GM18951 (cell line): ENCODE results near the gene EXOC6B.

Experiments
- POLR2A ChIP-seq: IDR thresholded peaks from 4 replicates; pipeline ENCODE4 v1.6.1; 2011; ENCODE audit warnings: mild to moderate bottlenecking; ENCODE audit not compliant: insufficient read length, insufficient read depth; ENCODE audit errors: extremely low read depth
- in situ Hi-C: fragments of 300-500 bp; cut with MboI; formaldehyde crosslinking; loops from one replicate; pipeline ENCODE4 v1.12.0; 2022; ENCODE audit warnings: low sequenced_read_pairs, mixed read lengths, inconsistent platforms; ENCODE audit not compliant: unreplicated experiment

The EXOC6B gene

GRCh38 chr2:72843301-72843700, 17.5 kb upstream of the EXOC6B start:
- in situ Hi-C loops, result no loop called here
- TF ChIP-seq POLR2A, result no peak

- no peak for TF ChIP-seq POLR2A
- in situ Hi-C loops, result no loop called here
These were observed 15.8 kb upstream of the EXOC6B start for GRCh38 chr2:72841462-72842125.

GRCh38 chr2:72840066-72840465, 14.2 kb upstream of the EXOC6B start:
- in situ Hi-C loops, result no loop called here
- no peak for TF ChIP-seq POLR2A

DNA sequence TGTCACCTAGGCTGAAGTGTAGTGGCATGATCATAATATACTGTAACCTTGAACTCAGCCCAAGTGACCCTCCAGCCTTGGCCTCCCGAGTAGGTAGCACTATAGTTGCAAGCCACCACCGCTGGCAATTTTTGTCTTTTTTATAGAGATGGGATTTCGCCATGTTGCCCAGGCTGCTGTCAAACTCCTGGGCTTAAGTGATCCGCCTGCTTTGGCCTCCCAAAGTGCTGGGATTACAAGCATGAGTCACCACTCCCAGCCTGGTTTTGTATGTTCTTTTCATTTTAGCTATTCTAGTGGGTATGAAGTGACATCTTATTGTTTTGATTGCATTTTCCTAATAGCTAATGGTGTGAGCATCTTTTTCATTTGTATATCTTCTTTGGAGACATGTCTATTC, 11.3 kb upstream of the EXOC6B start:
- no peak for TF ChIP-seq POLR2A
- in situ Hi-C loops, result no loop called here

DNA sequence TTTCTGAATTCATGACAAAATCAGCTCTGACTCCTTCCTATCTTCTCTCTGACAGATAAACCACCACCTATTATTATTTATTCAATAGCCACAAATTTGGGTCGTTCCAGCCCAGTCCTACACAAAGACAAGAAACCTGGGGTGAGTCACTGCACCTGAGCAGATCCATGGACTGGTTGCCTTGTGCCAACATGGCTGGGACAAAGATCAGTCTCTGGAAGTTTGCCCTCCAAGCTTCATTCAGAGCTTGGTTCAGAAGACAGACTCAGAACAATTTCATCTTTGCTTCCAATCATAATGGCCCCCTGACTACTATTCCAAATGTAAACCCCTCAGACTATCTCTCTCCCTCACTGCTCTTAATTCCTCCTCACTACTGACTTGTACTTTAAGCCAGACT, 9.6 kb upstream of the EXOC6B start:
- in situ Hi-C loops, result no loop called here
- no peak for TF ChIP-seq POLR2A

- TF ChIP-seq POLR2A, result no peak
- in situ Hi-C loops, result no loop called here
These were observed 8.8 kb upstream of the EXOC6B start for GRCh38 chr2:72834596-72834995.

- TF ChIP-seq POLR2A, result no peak
- in situ Hi-C loops, result no loop called here
These were observed 7.4 kb upstream of the EXOC6B start for GRCh38 chr2:72833084-72833714.

- in situ Hi-C loops, result no loop called here
- TF ChIP-seq POLR2A, result no peak
These were observed 4.4 kb upstream of the EXOC6B start for GRCh38 chr2:72830273-72830672.

DNA sequence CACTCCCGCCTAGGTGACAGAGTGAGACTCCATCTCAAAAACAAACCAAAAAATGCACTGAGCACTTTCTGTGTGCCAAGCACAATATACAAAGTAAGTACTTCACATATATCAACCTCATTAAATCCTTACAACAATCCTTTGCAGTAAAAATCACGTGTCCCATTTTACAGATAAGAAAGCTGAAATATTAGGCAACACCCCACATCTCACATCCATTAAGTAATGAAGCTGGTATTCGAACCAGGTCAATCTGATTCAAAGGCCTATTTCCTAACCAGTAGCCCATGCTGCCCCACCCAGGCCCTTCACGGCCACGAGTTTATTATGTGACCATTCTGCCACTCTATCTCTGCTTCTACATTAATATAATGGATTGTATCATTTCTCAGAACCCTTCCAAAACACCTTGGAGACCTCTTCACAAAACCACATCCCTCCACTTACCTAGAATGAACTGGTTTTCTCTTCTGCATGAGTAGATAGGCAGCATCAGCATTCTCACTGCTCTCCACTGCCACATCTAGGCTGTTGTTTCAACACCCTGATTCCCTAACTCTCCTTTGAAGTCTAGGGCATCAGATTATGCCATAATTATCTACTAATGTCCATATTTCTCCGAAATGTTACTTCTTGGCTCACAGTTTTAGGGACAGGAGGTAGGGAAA, 3.1 kb upstream of the EXOC6B start:
- in situ Hi-C loops, result no loop called here
- TF ChIP-seq POLR2A, result no peak

GRCh38 chr2:72827966-72828646, 2.3 kb upstream of the EXOC6B start:
- no peak for TF ChIP-seq POLR2A
- in situ Hi-C loops, result no loop called here

- in situ Hi-C loops, result no loop called here
- TF ChIP-seq POLR2A, result no peak
These were observed 1.7 kb upstream of the EXOC6B start for GRCh38 chr2:72827487-72827886.

GRCh38 chr2:72826156-72826477, 284 bp upstream of the EXOC6B start:
- no peak for TF ChIP-seq POLR2A
- in situ Hi-C loops, result no loop called here

DNA sequence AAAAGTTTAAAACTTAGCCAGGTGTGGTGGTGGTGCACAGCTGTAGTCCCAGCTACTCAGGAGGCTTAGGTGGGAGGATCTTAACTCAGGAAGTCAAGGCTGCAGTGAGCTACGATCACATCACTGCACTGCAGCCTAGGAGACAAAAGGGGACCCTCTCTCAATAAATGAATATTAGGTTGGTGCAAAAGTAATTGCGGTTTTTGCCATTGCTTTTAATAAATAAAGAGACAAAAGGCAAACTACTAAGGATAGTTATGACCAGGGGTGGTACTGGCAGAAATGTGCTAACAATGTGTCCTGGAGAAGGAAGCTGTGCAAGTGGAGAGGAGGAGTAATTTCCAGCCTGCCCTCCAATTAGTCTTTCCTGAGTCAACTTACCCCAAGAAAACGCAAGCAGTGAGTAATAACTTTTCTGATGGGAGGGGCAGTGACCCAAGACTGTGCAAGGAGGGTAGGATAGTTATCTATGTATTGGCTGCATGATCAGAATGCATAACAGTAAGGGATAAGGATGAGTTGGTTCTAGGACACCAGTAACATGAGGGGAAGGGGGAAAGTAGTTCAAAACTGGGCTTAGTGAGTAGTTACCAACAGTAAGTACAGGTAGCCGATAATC, 1.5 kb downstream of the EXOC6B start:
- no peak for TF ChIP-seq POLR2A
- in situ Hi-C loops, result no loop called here

DNA sequence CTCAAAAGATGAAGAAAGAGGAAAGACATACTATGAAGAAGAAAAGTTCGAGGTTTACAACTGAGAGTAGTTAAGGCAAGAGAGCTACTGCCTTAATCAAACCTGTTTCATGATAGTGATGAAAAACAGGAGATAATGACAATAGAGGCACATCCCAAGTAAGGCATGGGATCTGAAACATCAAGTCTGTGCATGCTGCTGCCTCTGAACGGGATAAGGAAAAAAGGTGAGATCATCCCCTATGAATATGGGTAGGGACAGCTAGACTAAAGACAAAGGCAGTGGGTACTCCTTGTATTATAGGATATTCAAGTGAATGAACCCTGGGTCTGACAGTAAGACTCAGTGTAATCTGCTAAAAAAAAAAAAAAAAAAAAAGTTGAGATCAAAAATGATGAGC, 3.0 kb downstream of the EXOC6B start:
- no peak for TF ChIP-seq POLR2A
- in situ Hi-C loops, result no loop called here

DNA sequence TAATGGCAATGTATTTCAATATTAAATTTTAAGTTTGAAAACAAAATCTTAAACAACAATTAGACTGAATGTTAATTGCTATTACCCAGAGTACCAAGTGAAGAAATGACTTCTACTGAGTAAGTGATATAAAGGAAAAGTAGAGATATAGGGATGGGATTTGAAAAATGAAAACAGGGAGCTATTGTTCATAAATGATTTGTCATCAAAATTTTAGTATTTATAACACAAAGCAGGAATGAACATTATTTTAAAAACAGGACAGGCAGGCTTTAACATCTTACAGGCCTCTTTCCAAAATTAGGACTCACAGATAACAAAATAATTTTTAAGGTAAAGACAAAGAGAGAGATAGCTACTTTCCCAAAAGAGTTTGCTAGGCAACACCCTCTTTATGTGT, 3.9 kb downstream of the EXOC6B start:
- no peak for TF ChIP-seq POLR2A
- in situ Hi-C loops, result no loop called here
